ENCODE measurements around the gene A4GALT. TPM values are rescaled to one million over a fixed set of nuclear protein-coding genes. Genes with fewer than 3 reads are reported as not detected.

A4GALT gene
- total and polyA plus RNA-seq, 2 donors (not counting 1 experiment from before 2014, with no cell fraction given), result 0.09 to 6.1 TPM

DNA sequence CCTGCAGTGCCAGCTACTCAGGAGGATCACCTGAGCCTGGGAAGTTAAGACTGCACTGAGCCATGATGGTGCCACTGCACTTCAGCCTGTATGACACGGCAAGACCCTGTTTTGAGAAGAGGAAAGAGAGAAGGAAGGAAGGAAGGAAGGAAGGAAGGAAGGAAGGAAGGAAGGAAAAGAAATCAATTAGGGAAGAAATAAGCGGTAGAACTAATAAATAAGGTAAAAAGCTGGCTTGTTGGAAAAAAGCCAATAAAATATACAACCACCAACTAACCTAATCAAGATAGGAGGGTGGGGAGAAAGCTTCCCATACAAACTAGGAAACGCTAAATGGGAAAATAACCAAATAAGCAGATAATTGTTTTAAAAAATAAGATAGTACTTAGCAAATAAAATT, 12.3 kb downstream of the A4GALT start:
- peaks cover 0 to 26% (median 2%) of the 10 kb centered on the region in 3 donors for H3K9me3 ChIP-seq (ENCODE audit: control extremely low read depth in 1 of 3, control insufficient read depth in 2 of 3, insufficient read depth in 1 of 3, low read length in 2 of 3)
- H3K27me3 ChIP-seq (replicated peaks in 1 of 4; ENCODE audit: control extremely low read depth in 1 of 4, control insufficient read depth in 3 of 4, insufficient read depth in 4 of 4, low read length in 3 of 4), result peaks cover 0 to 14% (median 2%) of the 10 kb centered on the region in 4 experiments
- H2AFZ ChIP-seq (ENCODE audit: insufficient read depth, low read depth, low read length, poor library complexity, severe bottlenecking), result no peak overlapping the region
- no peak overlapping the region for H3K4me3 ChIP-seq (ENCODE audit: control extremely low read depth in 1 of 5, extremely low read depth in 1 of 5, insufficient read depth in 1 of 5, low read depth in 2 of 5, low read length in 4 of 5)
- TF ChIP-seq EZH2 (IDR thresholded peaks at IDR 0.05; ENCODE audit: borderline replicate concordance, insufficient read depth, low read depth, low read length, poor library complexity, severe bottlenecking), result no peak
- TF ChIP-seq, protein P1, sequence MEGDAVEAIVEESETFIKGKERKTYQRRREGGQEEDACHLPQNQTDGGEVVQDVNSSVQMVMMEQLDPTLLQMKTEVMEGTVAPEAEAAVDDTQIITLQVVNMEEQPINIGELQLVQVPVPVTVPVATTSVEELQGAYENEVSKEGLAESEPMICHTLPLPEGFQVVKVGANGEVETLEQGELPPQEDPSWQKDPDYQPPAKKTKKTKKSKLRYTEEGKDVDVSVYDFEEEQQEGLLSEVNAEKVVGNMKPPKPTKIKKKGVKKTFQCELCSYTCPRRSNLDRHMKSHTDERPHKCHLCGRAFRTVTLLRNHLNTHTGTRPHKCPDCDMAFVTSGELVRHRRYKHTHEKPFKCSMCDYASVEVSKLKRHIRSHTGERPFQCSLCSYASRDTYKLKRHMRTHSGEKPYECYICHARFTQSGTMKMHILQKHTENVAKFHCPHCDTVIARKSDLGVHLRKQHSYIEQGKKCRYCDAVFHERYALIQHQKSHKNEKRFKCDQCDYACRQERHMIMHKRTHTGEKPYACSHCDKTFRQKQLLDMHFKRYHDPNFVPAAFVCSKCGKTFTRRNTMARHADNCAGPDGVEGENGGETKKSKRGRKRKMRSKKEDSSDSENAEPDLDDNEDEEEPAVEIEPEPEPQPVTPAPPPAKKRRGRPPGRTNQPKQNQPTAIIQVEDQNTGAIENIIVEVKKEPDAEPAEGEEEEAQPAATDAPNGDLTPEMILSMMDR (IDR thresholded peaks at IDR 0.05), result no peak
- no peaks in the 10 kb centered on the region for H3K9me3 Mint-ChIP-seq (ENCODE audit: insufficient read depth)
- no peak overlapping the region for H3K27ac Mint-ChIP-seq
- peaks cover 0 to 4% of the 10 kb centered on the region in 2 donors for H3K4me1 ChIP-seq (ENCODE audit: control insufficient read depth in 2 of 2, insufficient read depth in 2 of 2, low read length in 2 of 2)
- H3K27me3 Mint-ChIP-seq, result peaks cover 10% of the 10 kb centered on the region
- CTCF ChIA-PET, result no interaction called here
- no peak overlapping the region for H3K9ac ChIP-seq (ENCODE audit: low read length)
- H4K20me1 ChIP-seq (ENCODE audit: control insufficient read depth, insufficient read depth, low read length, poor library complexity, severe bottlenecking), result no peaks in the 10 kb centered on the region
- intact Hi-C loops (cut with micrococcal nuclease), result no loop called here
- POLR2A ChIA-PET, result interaction anchor here (0.6 kb wide), 2 partner anchors 85 to 163 kb away, joined by 3 to 4 read pairs; no protein-coding TSS in a partner anchor
- ATAC-seq (ENCODE audit: low read depth), result no peak
- WGBS (ENCODE audit: insufficient coverage), result 75% methylated on average over 1 of the region's 3 CpGs
- no peak for DNase-seq
- H3K27ac ChIP-seq (ENCODE audit: low read length in 2 of 2), result no peak overlapping the region
- no peaks in the 10 kb centered on the region for H3K79me2 ChIP-seq (ENCODE audit: control insufficient read depth, insufficient read depth, low read length)
- H3K4me2 ChIP-seq (replicated peaks; ENCODE audit: low read depth, low read length, poor library complexity, severe bottlenecking), result no peak overlapping the region
- H3K4me3 Mint-ChIP-seq, result no peak overlapping the region
- H3K4me1 Mint-ChIP-seq, result peaks cover 16% of the 10 kb centered on the region
- no peaks in the 10 kb centered on the region for H3K36me3 ChIP-seq (replicated peaks in 1 of 2; ENCODE audit: control extremely low read depth in 1 of 2, control insufficient read depth in 1 of 2, extremely low read depth in 1 of 2, insufficient read depth in 2 of 2, low read length in 1 of 2)

DNA sequence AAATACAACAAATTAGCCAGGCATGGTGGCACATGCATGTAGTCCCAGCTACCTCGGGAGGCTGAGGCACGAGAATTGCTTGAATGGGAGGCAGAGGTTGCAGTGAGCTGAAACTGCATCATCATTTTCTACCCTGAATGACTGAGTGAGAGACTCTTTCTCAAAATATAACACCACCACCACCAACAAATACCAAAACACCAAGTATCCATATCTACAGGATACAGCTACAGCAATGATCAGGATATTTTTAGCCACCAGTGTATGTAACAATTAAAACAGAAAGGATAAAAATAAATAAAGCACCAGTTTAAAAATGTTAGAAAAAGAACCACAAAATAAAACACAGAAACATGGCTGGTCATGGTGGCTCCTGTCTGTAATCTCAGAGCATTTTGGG, 13.2 kb downstream of the A4GALT start:
- intact Hi-C loops (cut with micrococcal nuclease), result no loop called here
- H3K27me3 ChIP-seq (replicated peaks in 1 of 4; ENCODE audit: control extremely low read depth in 1 of 4, control insufficient read depth in 3 of 4, insufficient read depth in 4 of 4, low read length in 3 of 4), result peaks cover 0 to 15% (median 2%) of the 10 kb centered on the region in 4 experiments
- H3K9ac ChIP-seq (ENCODE audit: low read length), result no peak overlapping the region
- Mint-ChIP-seq H3K4me1 (peaks cover 13% of the 10 kb centered on the region), H3K9me3 (ENCODE audit: insufficient read depth) (no peaks in the 10 kb centered on the region), H3K4me3 (no peak overlapping the region), H3K27ac (no peak overlapping the region), H3K27me3 (peaks cover 10% of the 10 kb centered on the region)
- POLR2A ChIA-PET, result no interaction called here
- ATAC-seq (ENCODE audit: low read depth), result no peak
- no peak overlapping the region for H3K4me3 ChIP-seq (ENCODE audit: control extremely low read depth in 1 of 5, extremely low read depth in 1 of 5, insufficient read depth in 1 of 5, low read depth in 2 of 5, low read length in 4 of 5)
- no peaks in the 10 kb centered on the region for H3K36me3 ChIP-seq (replicated peaks in 1 of 2; ENCODE audit: control extremely low read depth in 1 of 2, control insufficient read depth in 1 of 2, extremely low read depth in 1 of 2, insufficient read depth in 2 of 2, low read length in 1 of 2)
- H3K79me2 ChIP-seq (ENCODE audit: control insufficient read depth, insufficient read depth, low read length), result no peaks in the 10 kb centered on the region
- peaks cover 0 to 4% of the 10 kb centered on the region in 2 donors for H3K4me1 ChIP-seq (ENCODE audit: control insufficient read depth in 2 of 2, insufficient read depth in 2 of 2, low read length in 2 of 2)
- H3K4me2 ChIP-seq (replicated peaks; ENCODE audit: low read depth, low read length, poor library complexity, severe bottlenecking), result no peak overlapping the region
- peaks cover 0 to 22% (median 2%) of the 10 kb centered on the region in 3 donors for H3K9me3 ChIP-seq (ENCODE audit: control extremely low read depth in 1 of 3, control insufficient read depth in 2 of 3, insufficient read depth in 1 of 3, low read length in 2 of 3)
- DNase-seq, result no peak
- no peak overlapping the region for H2AFZ ChIP-seq (ENCODE audit: insufficient read depth, low read depth, low read length, poor library complexity, severe bottlenecking)
- H3K27ac ChIP-seq (ENCODE audit: low read length in 2 of 2), result no peak overlapping the region
- H4K20me1 ChIP-seq (ENCODE audit: control insufficient read depth, insufficient read depth, low read length, poor library complexity, severe bottlenecking), result no peaks in the 10 kb centered on the region
- WGBS (ENCODE audit: insufficient coverage), result 50% methylated on average over 2 of the region's 2 CpGs
- no peak for TF ChIP-seq EZH2 (IDR thresholded peaks at IDR 0.05; ENCODE audit: borderline replicate concordance, insufficient read depth, low read depth, low read length, poor library complexity, severe bottlenecking)
- CTCF ChIA-PET, result interaction anchor here (1.0 kb wide), 1 partner anchor 20 kb away, joined by 7 read pairs; no protein-coding TSS in a partner anchor
